Measurements from ENCODE around the gene RFX2. TPM values are rescaled to one million over a fixed set of nuclear protein-coding genes. Genes with fewer than 3 reads are reported as not detected.
A peak's percentile ranks its signal among the peaks of the same experiment; 100 is the strongest.

The RFX2 gene
- total and polyA plus RNA-seq, 10 of the 15 experiments (the other 5 are each of a cell fraction or from before 2014, with no cell fraction given): 3.2 to 9.8 (median 4.7) TPM

DNA sequence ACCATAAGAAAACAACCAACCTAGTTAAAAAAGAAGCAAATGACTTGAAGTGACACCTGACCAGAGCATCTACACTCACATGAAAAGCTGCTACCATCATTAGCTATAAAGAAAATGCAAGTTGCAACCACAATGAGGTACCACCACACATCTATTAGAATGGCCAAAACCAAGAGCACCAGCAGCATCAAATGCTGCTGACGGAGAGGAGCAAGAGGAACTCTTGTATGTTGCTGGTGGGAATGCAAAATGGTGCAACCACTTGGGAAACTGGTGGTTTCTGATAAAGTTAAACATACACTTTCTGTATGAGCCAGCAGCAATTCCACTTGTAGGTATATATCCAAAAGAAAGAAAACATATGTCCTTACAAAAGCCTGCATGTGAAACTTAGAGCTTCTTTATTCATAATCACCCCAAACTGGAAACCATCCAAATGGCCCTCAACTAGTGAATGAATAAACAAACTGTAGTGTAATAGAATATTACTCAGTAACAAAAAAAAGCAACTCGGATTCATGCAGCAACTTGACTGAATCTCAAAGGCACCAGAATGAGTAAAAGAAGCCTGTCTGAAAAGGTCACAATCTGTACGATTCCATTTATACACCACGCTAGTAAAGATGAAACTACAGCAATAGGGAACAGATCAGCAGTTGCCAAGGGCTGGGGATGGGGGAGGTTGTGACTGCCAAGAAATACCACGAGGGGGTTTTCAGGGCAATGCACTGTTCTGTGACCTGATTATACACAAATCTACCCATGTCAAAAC lies 71.5 kb downstream of the RFX2 start (continued):
- TF ChIP-seq, protein P1, sequence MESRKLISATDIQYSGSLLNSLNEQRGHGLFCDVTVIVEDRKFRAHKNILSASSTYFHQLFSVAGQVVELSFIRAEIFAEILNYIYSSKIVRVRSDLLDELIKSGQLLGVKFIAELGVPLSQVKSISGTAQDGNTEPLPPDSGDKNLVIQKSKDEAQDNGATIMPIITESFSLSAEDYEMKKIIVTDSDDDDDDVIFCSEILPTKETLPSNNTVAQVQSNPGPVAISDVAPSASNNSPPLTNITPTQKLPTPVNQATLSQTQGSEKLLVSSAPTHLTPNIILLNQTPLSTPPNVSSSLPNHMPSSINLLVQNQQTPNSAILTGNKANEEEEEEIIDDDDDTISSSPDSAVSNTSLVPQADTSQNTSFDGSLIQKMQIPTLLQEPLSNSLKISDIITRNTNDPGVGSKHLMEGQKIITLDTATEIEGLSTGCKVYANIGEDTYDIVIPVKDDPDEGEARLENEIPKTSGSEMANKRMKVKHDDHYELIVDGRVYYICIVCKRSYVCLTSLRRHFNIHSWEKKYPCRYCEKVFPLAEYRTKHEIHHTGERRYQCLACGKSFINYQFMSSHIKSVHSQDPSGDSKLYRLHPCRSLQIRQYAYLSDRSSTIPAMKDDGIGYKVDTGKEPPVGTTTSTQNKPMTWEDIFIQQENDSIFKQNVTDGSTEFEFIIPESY (IDR thresholded peaks at IDR 0.05): no peak
- TF ChIP-seq RCOR1 (conservative IDR thresholded peaks at IDR 0.05; ENCODE audit: low read depth, low read length): no peak
- TF ChIP-seq, protein P2, sequence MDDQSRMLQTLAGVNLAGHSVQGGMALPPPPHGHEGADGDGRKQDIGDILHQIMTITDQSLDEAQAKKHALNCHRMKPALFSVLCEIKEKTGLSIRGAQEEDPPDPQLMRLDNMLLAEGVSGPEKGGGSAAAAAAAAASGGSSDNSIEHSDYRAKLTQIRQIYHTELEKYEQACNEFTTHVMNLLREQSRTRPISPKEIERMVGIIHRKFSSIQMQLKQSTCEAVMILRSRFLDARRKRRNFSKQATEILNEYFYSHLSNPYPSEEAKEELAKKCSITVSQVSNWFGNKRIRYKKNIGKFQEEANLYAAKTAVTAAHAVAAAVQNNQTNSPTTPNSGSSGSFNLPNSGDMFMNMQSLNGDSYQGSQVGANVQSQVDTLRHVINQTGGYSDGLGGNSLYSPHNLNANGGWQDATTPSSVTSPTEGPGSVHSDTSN (IDR thresholded peaks at IDR 0.05; ENCODE audit: insufficient replicate concordance, low read depth, low read length): no peak
- no peak for TF ChIP-seq TCF3 (IDR thresholded peaks at IDR 0.05; ENCODE audit: borderline replicate concordance, insufficient read depth, low read depth, low read length)
- no peak for TF ChIP-seq KDM1A (IDR thresholded peaks at IDR 0.05; ENCODE audit: borderline replicate concordance)
- TF ChIP-seq, protein P3, sequence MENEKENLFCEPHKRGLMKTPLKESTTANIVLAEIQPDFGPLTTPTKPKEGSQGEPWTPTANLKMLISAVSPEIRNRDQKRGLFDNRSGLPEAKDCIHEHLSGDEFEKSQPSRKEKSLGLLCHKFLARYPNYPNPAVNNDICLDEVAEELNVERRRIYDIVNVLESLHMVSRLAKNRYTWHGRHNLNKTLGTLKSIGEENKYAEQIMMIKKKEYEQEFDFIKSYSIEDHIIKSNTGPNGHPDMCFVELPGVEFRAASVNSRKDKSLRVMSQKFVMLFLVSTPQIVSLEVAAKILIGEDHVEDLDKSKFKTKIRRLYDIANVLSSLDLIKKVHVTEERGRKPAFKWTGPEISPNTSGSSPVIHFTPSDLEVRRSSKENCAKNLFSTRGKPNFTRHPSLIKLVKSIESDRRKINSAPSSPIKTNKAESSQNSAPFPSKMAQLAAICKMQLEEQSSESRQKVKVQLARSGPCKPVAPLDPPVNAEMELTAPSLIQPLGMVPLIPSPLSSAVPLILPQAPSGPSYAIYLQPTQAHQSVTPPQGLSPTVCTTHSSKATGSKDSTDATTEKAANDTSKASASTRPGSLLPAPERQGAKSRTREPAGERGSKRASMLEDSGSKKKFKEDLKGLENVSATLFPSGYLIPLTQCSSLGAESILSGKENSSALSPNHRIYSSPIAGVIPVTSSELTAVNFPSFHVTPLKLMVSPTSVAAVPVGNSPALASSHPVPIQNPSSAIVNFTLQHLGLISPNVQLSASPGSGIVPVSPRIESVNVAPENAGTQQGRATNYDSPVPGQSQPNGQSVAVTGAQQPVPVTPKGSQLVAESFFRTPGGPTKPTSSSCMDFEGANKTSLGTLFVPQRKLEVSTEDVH (IDR thresholded peaks at IDR 0.05; ENCODE audit: low read depth, partially characterized antibody): no peak
- TF ChIP-seq KLF5 (IDR thresholded peaks at IDR 0.05; ENCODE audit: partially characterized antibody): no peak
- TF ChIP-seq, protein P4, sequence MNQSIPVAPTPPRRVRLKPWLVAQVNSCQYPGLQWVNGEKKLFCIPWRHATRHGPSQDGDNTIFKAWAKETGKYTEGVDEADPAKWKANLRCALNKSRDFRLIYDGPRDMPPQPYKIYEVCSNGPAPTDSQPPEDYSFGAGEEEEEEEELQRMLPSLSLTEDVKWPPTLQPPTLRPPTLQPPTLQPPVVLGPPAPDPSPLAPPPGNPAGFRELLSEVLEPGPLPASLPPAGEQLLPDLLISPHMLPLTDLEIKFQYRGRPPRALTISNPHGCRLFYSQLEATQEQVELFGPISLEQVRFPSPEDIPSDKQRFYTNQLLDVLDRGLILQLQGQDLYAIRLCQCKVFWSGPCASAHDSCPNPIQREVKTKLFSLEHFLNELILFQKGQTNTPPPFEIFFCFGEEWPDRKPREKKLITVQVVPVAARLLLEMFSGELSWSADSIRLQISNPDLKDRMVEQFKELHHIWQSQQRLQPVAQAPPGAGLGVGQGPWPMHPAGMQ (IDR thresholded peaks at IDR 0.05; ENCODE audit: borderline replicate concordance): no peak
- TF ChIP-seq NFYB (IDR thresholded peaks at IDR 0.05; ENCODE audit: insufficient read depth, low read depth, low read length): no peak
- TF ChIP-seq BCL11A (IDR thresholded peaks at IDR 0.05; ENCODE audit: low read depth, low read length): peak; percentile 70
- TF ChIP-seq CREM (IDR thresholded peaks at IDR 0.05; ENCODE audit: low read depth): peak; percentile 82; the same call in 1 of the 2 replicates
- TF ChIP-seq, protein P5, sequence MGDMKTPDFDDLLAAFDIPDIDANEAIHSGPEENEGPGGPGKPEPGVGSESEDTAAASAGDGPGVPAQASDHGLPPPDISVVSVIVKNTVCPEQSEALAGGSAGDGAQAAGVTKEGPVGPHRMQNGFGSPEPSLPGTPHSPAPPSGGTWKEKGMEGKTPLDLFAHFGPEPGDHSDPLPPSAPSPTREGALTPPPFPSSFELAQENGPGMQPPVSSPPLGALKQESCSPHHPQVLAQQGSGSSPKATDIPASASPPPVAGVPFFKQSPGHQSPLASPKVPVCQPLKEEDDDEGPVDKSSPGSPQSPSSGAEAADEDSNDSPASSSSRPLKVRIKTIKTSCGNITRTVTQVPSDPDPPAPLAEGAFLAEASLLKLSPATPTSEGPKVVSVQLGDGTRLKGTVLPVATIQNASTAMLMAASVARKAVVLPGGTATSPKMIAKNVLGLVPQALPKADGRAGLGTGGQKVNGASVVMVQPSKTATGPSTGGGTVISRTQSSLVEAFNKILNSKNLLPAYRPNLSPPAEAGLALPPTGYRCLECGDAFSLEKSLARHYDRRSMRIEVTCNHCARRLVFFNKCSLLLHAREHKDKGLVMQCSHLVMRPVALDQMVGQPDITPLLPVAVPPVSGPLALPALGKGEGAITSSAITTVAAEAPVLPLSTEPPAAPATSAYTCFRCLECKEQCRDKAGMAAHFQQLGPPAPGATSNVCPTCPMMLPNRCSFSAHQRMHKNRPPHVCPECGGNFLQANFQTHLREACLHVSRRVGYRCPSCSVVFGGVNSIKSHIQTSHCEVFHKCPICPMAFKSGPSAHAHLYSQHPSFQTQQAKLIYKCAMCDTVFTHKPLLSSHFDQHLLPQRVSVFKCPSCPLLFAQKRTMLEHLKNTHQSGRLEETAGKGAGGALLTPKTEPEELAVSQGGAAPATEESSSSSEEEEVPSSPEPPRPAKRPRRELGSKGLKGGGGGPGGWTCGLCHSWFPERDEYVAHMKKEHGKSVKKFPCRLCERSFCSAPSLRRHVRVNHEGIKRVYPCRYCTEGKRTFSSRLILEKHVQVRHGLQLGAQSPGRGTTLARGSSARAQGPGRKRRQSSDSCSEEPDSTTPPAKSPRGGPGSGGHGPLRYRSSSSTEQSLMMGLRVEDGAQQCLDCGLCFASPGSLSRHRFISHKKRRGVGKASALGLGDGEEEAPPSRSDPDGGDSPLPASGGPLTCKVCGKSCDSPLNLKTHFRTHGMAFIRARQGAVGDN (IDR thresholded peaks at IDR 0.05): no peak
- peak; percentile 75 for TF ChIP-seq SP1 (IDR thresholded peaks at IDR 0.05; ENCODE audit: low read depth, low read length)
- TF ChIP-seq EGR1 (IDR thresholded peaks at IDR 0.05; ENCODE audit: borderline replicate concordance in 1 of 2, low read depth in 2 of 2, low read length in 2 of 2): no peak
- no peak for TF ChIP-seq MYB (IDR thresholded peaks at IDR 0.05; ENCODE audit: borderline replicate concordance, low read depth, low read length)
- peak; percentile 81; the same call in 1 of the 2 replicates for TF ChIP-seq ASH2L (IDR thresholded peaks at IDR 0.05; ENCODE audit: borderline replicate concordance, low read depth)
- no peak for TF ChIP-seq KAT2A (conservative IDR thresholded peaks at IDR 0.05; ENCODE audit: control insufficient read depth, low read depth, low read length)
- TF ChIP-seq ZNF24 (IDR thresholded peaks at IDR 0.05): no peak
